Nephron (organoid): ENCODE data around the gene OR2L5.

ENCODE experiments used
- H3K27ac Mint-ChIP-seq, 3 experiments: 2 replicates each; pipeline ENCODE4 v1.8.0; 2020; ENCODE audit warnings: mixed read lengths in 3 of 3, mild to moderate bottlenecking in 2 of 3, moderate library complexity in 1 of 3
- H3K27me3 Mint-ChIP-seq: 2 replicates; pipeline ENCODE4 v1.8.0; 2021; ENCODE audit warnings: low read depth, mild to moderate bottlenecking, moderate library complexity, mixed read lengths
- H3K36me3 Mint-ChIP-seq: 2 replicates; pipeline ENCODE4 v1.8.0; 2020; ENCODE audit warnings: low read depth, mixed read lengths
- H3K4me1 Mint-ChIP-seq: 2 replicates; pipeline ENCODE4 v1.8.0; 2020; ENCODE audit warnings: mixed read lengths
- H3K4me3 Mint-ChIP-seq, 3 experiments: 2 replicates each; pipeline ENCODE4 v1.8.0; 2020; ENCODE audit warnings: mild to moderate bottlenecking in 3 of 3, mixed read lengths in 3 of 3, moderate library complexity in 2 of 3
- H3K9me3 Mint-ChIP-seq: 2 replicates; pipeline ENCODE4 v1.8.0; 2020; ENCODE audit warnings: mixed read lengths
- CTCF ChIP-seq, 3 experiments: fragments of 200-600 bp; sonication (generic); IDR thresholded peaks; one replicate each; pipeline ENCODE4 v1.5.0; 2021; ENCODE audit warnings: antibody characterized with exemption in 3 of 3; ENCODE audit not compliant: unreplicated experiment in 3 of 3

Gene OR2L5

GRCh38 chr1:248007778-248008177 lies 5.7 kb upstream of the OR2L5 start:
- no peak overlapping the region for H3K27ac Mint-ChIP-seq

GRCh38 chr1:248009681-248010080 lies 3.8 kb upstream of the OR2L5 start:
- Mint-ChIP-seq H3K27ac (no peak overlapping the region), H3K4me1 (no peaks in the 10 kb centered on the region), H3K4me3 (no peak overlapping the region), H3K27me3 (no peaks in the 10 kb centered on the region), H3K9me3 (peaks cover 54% of the 10 kb centered on the region), H3K36me3 (no peaks in the 10 kb centered on the region)
- no peak for TF ChIP-seq CTCF (IDR thresholded peaks at IDR 0.05; ENCODE audit: unreplicated experiment in 3 of 3)

More at GRCh38 chr1:248007778-248008177, 5.7 kb upstream of the OR2L5 start:
- H3K4me1 Mint-ChIP-seq: no peaks in the 10 kb centered on the region
- H3K27me3 Mint-ChIP-seq: no peaks in the 10 kb centered on the region
- no peak for TF ChIP-seq CTCF (IDR thresholded peaks at IDR 0.05; ENCODE audit: unreplicated experiment in 3 of 3)
- H3K9me3 Mint-ChIP-seq: peaks cover 65% of the 10 kb centered on the region
- no peaks in the 10 kb centered on the region for H3K36me3 Mint-ChIP-seq
- H3K4me3 Mint-ChIP-seq: no peak overlapping the region

GRCh38 chr1:248015803-248016202 lies 2.3 kb downstream of the OR2L5 start:
- no peak overlapping the region for H3K27ac Mint-ChIP-seq
- no peaks in the 10 kb centered on the region for H3K27me3 Mint-ChIP-seq
- H3K4me3 Mint-ChIP-seq: no peak overlapping the region
- no peak for TF ChIP-seq CTCF (IDR thresholded peaks at IDR 0.05; ENCODE audit: unreplicated experiment in 3 of 3)
- peaks cover 43% of the 10 kb centered on the region for H3K9me3 Mint-ChIP-seq
- no peaks in the 10 kb centered on the region for H3K4me1 Mint-ChIP-seq
- H3K36me3 Mint-ChIP-seq: no peaks in the 10 kb centered on the region

GRCh38 chr1:248029770-248030169 lies 16.3 kb downstream of the OR2L5 start, which contains the start of gene OR2L2:
Gene OR2L2, plus strand, starts transcription at chr1:248030070. Its CDS starts 8,198 bp downstream, at chr1:248038268.
- H3K36me3 Mint-ChIP-seq: no peaks in the 10 kb centered on the region
- H3K9me3 Mint-ChIP-seq: peaks cover 42% of the 10 kb centered on the region
- H3K27ac Mint-ChIP-seq: no peak within 1 kb of the TSS
- H3K4me3 Mint-ChIP-seq: no peak within 1 kb of the TSS
- no peaks in the 10 kb centered on the region for H3K4me1 Mint-ChIP-seq
- no peak for TF ChIP-seq CTCF (IDR thresholded peaks at IDR 0.05; ENCODE audit: unreplicated experiment in 3 of 3)
- no peaks in the 10 kb centered on the region for H3K27me3 Mint-ChIP-seq

GRCh38 chr1:248045209-248045608 lies 31.7 kb downstream of the OR2L5 start:
- TF ChIP-seq CTCF (IDR thresholded peaks at IDR 0.05; ENCODE audit: unreplicated experiment in 3 of 3): no peak
- Mint-ChIP-seq H3K27me3 (no peaks in the 10 kb centered on the region), H3K4me3 (no peak overlapping the region), H3K27ac (no peak overlapping the region), H3K9me3 (peaks cover 44% of the 10 kb centered on the region), H3K4me1 (no peaks in the 10 kb centered on the region), H3K36me3 (no peaks in the 10 kb centered on the region)

GRCh38 chr1:248046536-248046935 lies 33.1 kb downstream of the OR2L5 start, which contains the start of gene OR2L3:
Gene OR2L3, plus strand, starts transcription at chr1:248046836. Its CDS starts 13,846 bp downstream, at chr1:248060682.
- H3K27me3 Mint-ChIP-seq: no peaks in the 10 kb centered on the region

More at GRCh38 chr1:248046536-248046935, 33.1 kb downstream of the OR2L5 start, which contains the start of gene OR2L3:
- Mint-ChIP-seq H3K27ac (no peak within 1 kb of the TSS), H3K4me1 (no peaks in the 10 kb centered on the region), H3K4me3 (no peak within 1 kb of the TSS), H3K36me3 (peaks cover 3% of the 10 kb centered on the region), H3K9me3 (peaks cover 42% of the 10 kb centered on the region)
- no peak for TF ChIP-seq CTCF (IDR thresholded peaks at IDR 0.05; ENCODE audit: unreplicated experiment in 3 of 3)
